HT-29 (cell line): ENCODE results near the gene SOD1. TPM values are rescaled to one million over a fixed set of nuclear protein-coding genes. Genes with fewer than 3 reads are reported as not detected.
"Not testable (repeated sequence)": the region's sequence is repeated elsewhere in the genome, so short reads cannot be mapped to it uniquely, and the experiment has no call there.

Source experiments
- DNase-seq: peaks from one replicate; pipeline ENCODE4 v3.0.0-alpha.2; 2015; ENCODE audit warnings: low spot score
- total RNA-seq: library from RNA; depleted of rRNA; stranded (reverse); fragments of >200 nt; shearing (Covaris generic); gene quantifications from 2 replicates; pipeline ENCODE4 v1.2.3, GENCODE V29; 2014

SOD1 gene
- total RNA-seq, 1 experiment from 2014 or later = 118 TPM

- not testable (repeated sequence) for DNase-seq
Observed at GRCh38 chr21:31654821-31655580, 4.5 kb upstream of the SOD1 start.

- no peak for DNase-seq
Observed at GRCh38 chr21:31656199-31657095, 3.0 kb upstream of the SOD1 start.

GRCh38 chr21:31658053-31658452 lies 1.4 kb upstream of the SOD1 start:
- DNase-seq = no peak

- no peak for DNase-seq
Observed at GRCh38 chr21:31659286-31659535, 282 bp upstream of the SOD1 start.

GRCh38 chr21:31660259-31660565 lies 719 bp downstream of the SOD1 start:
- DNase-seq = peak; percentile 9

GRCh38 chr21:31660591-31660990 lies 1.1 kb downstream of the SOD1 start:
- peak; percentile 5 for DNase-seq

- DNase-seq = no peak
Observed at GRCh38 chr21:31663584-31664249, 4.2 kb downstream of the SOD1 start.

GRCh38 chr21:31665397-31665796 lies 5.9 kb downstream of the SOD1 start:
- no peak for DNase-seq

GRCh38 chr21:31665869-31666268 lies 6.4 kb downstream of the SOD1 start:
- DNase-seq = not testable (repeated sequence)

- no peak for DNase-seq
Observed at GRCh38 chr21:31666445-31667010, 7.0 kb downstream of the SOD1 start.

- DNase-seq = no peak
Observed at GRCh38 chr21:31667132-31667531, 7.6 kb downstream of the SOD1 start.

- no peak for DNase-seq
Observed at GRCh38 chr21:31667639-31668038, 8.1 kb downstream of the SOD1 start.

- DNase-seq = no peak
Observed at GRCh38 chr21:31668651-31669491, 9.4 kb downstream of the SOD1 start.

GRCh38 chr21:31670070-31670469 lies 10.6 kb downstream of the SOD1 start:
- no peak for DNase-seq

- no peak for DNase-seq
Observed at GRCh38 chr21:31671146-31671716, 11.7 kb downstream of the SOD1 start.

- no peak for DNase-seq
Observed at GRCh38 chr21:31671931-31672330, 12.4 kb downstream of the SOD1 start.

GRCh38 chr21:31673321-31673912 lies 13.9 kb downstream of the SOD1 start:
- no peak for DNase-seq

- no peak for DNase-seq
Observed at GRCh38 chr21:31675318-31675717, 15.8 kb downstream of the SOD1 start.

- DNase-seq = no peak
Observed at GRCh38 chr21:31675960-31676359, 16.5 kb downstream of the SOD1 start.

- no peak for DNase-seq
Observed at GRCh38 chr21:31677047-31677446, 17.6 kb downstream of the SOD1 start.

GRCh38 chr21:31678478-31678877 lies 19.0 kb downstream of the SOD1 start:
- no peak for DNase-seq
